Parietal lobe (tissue), 2 donors: ENCODE data around the gene PTOV1. TPM values are rescaled to one million over a fixed set of nuclear protein-coding genes. Genes with fewer than 3 reads are reported as not detected.

Experiments
- small RNA-seq: library from RNA; depleted of rRNA; stranded (forward); fragments of <200 nt; gene quantifications from one replicate; pipeline ENCODE3, GENCODE V24; 2014; ENCODE audit warnings: low replicate concordance
- total RNA-seq: library from RNA; depleted of rRNA; stranded (reverse); fragments of >200 nt; gene quantifications from one replicate; pipeline ENCODE4 v1.2.3, GENCODE V29; 2014

The PTOV1 gene
- total RNA-seq = 183 TPM

GRCh38 chr19:49850487-49851342 lies at the start of gene PTOV1:
TSS of gene PTOV1 (plus strand) at chr19:49851159.

GRCh38 chr19:49812997-49813861 lies 37.7 kb upstream of the PTOV1 start, which contains the start of gene FUZ:
TSS of gene FUZ (minus strand) at chr19:49813292. CDS start at chr19:49813106, 186 bp downstream.

GRCh38 chr19:49817964-49818648 lies 32.9 kb upstream of the PTOV1 start, which contains the start of gene MED25:
TSS of gene MED25 (plus strand) at chr19:49818289. CDS start at chr19:49818342, 53 bp downstream.

GRCh38 chr19:49866933-49867782 lies 16.2 kb downstream of the PTOV1 start, which contains the start of gene PNKP:
TSS of gene PNKP (minus strand) at chr19:49867576. CDS start at chr19:49867204, 372 bp downstream.

GRCh38 chr19:49877020-49877878 lies 26.3 kb downstream of the PTOV1 start, which contains the start of the genes AKT1S1 and TBC1D17:
TSS of gene AKT1S1 (minus strand) at chr19:49877355. CDS start at chr19:49873295, 4,060 bp downstream.
TSS of gene TBC1D17 (plus strand) at chr19:49877702. CDS start at chr19:49877724, 22 bp downstream.

DNA sequence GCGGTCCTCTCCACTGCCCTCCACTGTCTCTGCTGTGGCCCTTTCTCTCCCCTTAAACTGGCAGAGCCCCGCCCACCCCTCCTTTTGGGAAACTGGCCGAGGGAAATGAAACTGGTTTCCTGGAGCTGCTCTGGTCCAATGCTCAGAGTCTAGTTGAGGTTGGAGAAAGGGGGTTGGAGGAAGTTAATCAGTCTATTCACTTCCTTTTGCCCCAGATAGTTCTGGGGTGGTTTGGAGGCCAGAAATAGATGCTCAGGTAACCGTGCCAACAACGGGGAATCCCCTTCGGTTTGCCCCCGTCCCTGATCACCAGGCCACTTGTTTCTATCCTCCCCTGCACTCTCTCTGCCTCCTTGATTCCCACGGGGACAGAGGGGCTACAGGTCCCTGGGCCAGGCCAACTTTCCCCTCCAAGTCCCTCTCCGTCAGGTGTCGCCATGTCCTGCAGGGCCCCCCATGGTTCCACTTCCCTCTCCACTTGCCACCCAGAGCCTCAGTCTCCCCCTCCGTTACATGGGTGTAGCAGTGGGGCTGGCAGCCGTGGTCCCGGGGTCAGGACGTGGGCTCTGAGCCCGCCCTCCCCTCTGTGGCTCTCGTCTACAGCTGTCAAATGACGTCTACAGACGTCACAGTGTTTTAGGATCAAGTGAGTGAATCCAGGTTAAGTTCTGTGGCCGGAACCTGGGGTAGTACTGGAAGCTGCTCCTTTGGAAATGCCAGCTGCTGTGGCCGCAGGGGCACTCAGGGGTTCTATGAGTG lies 46.1 kb downstream of the PTOV1 start, which contains the start of gene IL4I1:
TSS of gene IL4I1 (minus strand) at position 25 of the 759 bp plus-strand sequence. CDS start 727 bp downstream, outside the sequence.

Small RNA genes lying within 50 kb of the gene (small RNA-seq; reads per million reads assigned to genes)
- gene MIR4749 = not detected

Other genes starting within 250 kb of the PTOV1 start
- gene RRAS, start 211.0 kb upstream of the PTOV1 start, total RNA-seq = 0.94 TPM
- gene SCAF1, start 208.9 kb upstream of the PTOV1 start, total RNA-seq = 18.8 TPM
- gene IRF3, start 185.3 kb upstream of the PTOV1 start, total RNA-seq = 11.3 TPM
- gene BCL2L12, start 185.2 kb upstream of the PTOV1 start, total RNA-seq = not detected
- gene PRMT1, start 173.9 kb upstream of the PTOV1 start, total RNA-seq = 243 TPM
- gene ADM5, start 161.6 kb upstream of the PTOV1 start, total RNA-seq = 1.9 TPM
- 58.5 TPM for gene CPT1C, start 160.0 kb upstream of the PTOV1 start, total RNA-seq
- not detected for gene TSKS, start 87.9 kb upstream of the PTOV1 start, total RNA-seq
- 70.7 TPM for gene AP2A1, start 84.2 kb upstream of the PTOV1 start, total RNA-seq
- 20.0 TPM for gene FUZ, start 37.9 kb upstream of the PTOV1 start, total RNA-seq
- gene MED25, start 32.9 kb upstream of the PTOV1 start, total RNA-seq = 31.3 TPM
- 51.0 TPM for gene PNKP, start 16.4 kb downstream of the PTOV1 start, total RNA-seq
- gene AKT1S1, start 26.2 kb downstream of the PTOV1 start, total RNA-seq = 5.9 TPM
- 14.4 TPM for gene TBC1D17, start 26.5 kb downstream of the PTOV1 start, total RNA-seq
- gene IL4I1, start 45.7 kb downstream of the PTOV1 start, total RNA-seq = not detected
- 9.1 TPM for gene ATF5, start 78.0 kb downstream of the PTOV1 start, total RNA-seq
- gene NUP62, start 78.3 kb downstream of the PTOV1 start, total RNA-seq = 26.0 TPM
- gene SIGLEC11, start 110.0 kb downstream of the PTOV1 start, total RNA-seq = not detected
- gene VRK3, start 174.2 kb downstream of the PTOV1 start, total RNA-seq = 36.3 TPM
- gene ZNF473, start 174.8 kb downstream of the PTOV1 start, total RNA-seq = 16.0 TPM